Stimulated activated CD4-positive, alpha-beta T cell treated with anti-CD3 and anti-CD28 coated beads, Interleukin-2, amount 100 ng/mL, for 4 hours (primary cell): ENCODE results near the gene ZNF569.
"Not testable (repeated sequence)": the region's sequence is repeated elsewhere in the genome, so short reads cannot be mapped to it uniquely, and the experiment has no call there.

Experiments used
- DNase-seq: peaks from one replicate; pipeline ENCODE4 v3.0.0-alpha.2; 2020; ENCODE audit warnings: low read depth

ZNF569 gene

DNA sequence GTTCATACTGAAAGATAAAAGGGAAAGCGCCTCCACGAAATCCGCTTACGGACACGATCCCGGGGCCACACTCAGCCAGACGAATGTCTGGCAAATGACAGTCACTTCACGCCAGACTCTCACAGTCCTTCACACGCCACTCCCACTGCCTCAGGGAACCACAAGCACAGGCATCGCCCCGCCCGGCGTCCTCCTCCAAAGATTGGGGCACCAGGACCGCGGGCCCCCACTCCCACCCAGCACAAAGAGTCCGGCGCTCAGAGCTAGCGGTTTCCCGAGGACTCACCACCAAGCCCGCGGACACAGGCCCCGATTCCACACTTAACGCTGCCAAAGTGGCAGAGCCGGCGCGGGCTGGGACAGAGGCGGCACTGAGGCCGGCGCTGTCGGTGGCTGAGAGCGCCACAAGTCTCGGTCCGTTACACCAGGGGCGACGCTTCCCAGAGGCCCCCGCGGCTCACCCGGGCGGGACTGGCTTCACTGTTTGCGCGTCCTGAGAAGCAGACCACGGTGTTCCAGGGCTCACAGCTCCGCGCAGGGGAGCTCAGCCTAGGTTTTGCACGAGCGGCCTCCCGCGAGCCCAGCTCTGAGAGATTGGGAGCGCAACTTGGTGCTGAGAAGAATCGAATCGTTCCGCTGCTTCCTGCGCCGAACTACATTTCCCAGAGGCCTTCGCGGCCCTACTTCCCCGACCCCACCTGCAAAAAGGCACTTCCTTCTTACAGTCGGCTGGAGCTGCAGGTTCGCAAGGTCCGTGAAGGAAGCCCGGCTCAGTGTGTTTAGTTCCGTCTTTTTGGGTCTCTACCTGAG is at the start of gene ZNF569:
ZNF569 (minus strand) TSS at position 647 of the 810 bp plus-strand sequence. CDS start 22,523 bp downstream, outside the sequence.
- DNase-seq = peak; percentile 84

DNA sequence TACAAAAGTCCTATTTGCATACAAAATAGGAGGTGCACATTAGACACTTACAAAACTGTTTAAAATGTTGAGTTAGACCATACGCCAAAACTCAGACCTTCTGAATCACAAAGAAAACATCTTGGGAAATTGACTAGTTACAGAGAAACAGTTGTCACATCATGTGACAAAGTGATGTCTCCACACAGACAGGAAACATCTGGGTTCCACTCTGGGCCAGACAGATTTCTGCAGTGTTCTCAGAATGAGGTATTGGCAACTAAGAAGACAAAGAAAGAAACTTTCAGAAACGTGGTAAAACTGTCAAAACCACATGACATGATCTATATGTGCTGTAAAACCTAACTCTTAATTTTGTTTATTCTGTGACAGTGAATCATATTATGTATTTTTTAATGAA is 46.2 kb upstream of the ZNF569 start:
- DNase-seq = no peak

DNA sequence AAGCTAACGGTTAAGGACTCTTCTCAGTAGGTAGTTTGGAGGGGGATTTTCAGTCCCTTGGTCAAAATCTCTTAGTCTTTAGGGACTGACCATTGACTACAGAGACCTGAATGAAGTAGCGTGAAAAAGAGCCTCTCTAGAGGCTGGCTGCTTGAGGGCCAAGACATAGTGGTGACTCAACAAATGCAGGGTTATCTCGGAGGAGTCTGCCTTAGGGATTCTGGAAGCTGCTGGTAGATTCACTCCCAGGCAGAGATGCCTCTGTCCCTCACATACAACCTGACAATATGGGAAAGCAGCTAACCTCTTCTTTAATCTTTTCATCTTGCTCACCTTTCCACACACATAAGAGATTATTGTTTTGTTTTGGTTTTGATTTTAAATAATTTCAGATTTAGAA is 44.6 kb upstream of the ZNF569 start:
- DNase-seq = no peak

DNA sequence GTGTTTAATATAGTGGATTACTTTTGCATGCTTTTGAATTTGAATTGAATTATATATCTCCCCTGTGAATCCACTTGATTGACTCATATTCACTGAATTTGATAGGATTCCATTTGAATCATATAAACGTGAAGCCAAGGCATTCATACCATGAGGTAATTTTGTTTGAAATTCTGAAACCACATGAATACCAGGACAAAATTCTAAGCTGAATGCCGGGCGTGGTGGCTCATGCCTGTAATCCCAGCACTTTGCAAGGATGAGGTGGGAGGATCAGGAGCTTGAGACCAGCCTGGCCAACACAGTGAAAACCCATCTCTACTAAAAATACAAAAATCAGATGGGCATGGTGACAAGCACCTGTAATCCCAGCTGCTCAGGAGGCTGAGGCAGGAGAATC is 43.9 kb upstream of the ZNF569 start:
- no peak for DNase-seq

- DNase-seq = no peak
These were observed 39.9 kb upstream of the ZNF569 start for GRCh38 chr19:37507167-37507464.

- peak; percentile 69 for DNase-seq
These were observed 39.3 kb upstream of the ZNF569 start, which contains the start of gene ZNF793 for GRCh38 chr19:37506387-37507166. Gene ZNF793 (plus strand): TSS chr19:37506939. CDS start chr19:37523440, 16,501 bp downstream.

DNA sequence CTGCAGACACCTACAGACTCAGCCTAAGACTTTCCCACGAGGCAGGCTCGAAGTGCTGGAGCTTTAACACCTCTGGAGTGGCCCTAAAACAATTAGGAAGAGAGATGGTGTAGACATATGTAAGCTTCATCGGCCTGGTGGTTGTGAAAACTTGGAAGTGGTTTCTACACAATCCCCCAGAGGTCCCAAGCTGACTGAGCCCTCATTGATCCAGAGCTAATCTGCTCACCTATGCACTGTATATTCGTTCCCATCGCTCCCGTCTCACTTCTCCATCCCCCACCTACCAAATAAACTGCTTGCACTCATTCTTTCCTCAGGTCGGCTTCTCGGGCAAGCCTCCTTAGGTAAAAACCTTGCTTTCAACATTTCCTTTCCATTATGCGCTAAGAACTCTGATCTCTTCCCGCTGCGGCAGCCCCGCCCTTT is 38.7 kb upstream of the ZNF569 start:
- DNase-seq = peak; percentile 77

DNA sequence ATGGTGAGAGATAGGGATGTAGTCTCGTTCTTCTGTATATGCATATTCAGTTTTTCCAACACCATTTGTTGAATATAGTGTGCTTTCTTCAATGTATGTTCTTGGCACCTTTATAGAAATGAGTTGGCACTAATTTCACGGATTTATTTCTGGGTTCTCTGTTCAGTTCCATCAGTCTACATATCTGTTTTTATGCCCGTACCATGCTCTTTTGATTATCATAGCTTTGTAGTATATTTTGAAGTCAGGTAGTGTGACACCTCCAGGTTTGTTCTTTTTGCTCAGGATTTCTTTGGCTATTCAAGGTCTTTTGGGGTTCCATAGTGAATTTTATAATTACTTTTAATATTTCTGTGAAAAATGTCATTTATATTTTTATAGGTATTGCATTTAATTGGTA is 25.0 kb upstream of the ZNF569 start:
- DNase-seq = no peak

GRCh38 chr19:37484406-37485168 is 17.3 kb upstream of the ZNF569 start:
- no peak for DNase-seq

DNA sequence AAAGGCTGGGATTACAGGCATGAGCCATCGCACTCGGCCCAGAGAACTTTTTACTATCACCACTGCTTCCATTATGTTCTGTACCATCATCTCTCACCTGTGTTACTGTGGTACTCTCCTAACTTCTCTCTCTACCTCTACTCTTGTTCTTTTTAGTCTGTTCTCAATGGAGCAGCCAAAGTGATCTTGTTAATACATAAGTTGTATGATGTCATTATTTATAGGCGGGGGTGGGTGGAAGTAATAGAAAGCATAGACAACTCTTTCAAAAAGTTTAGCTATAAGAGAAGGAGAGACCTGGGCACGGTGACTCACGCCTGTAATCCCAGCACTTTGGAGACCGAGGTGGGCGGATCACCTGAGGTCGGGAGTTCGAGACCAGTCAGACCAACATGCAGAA is 4.9 kb upstream of the ZNF569 start:
- DNase-seq = no peak

- no peak for DNase-seq
These were observed 3.0 kb upstream of the ZNF569 start for GRCh38 chr19:37470216-37470615.

- DNase-seq = peak; percentile 81
These were observed 1.9 kb upstream of the ZNF569 start, which contains the start of gene ZNF570 for GRCh38 chr19:37468961-37469777. Gene ZNF570 (plus strand): TSS chr19:37469356. CDS start chr19:37470355, 999 bp downstream.

DNA sequence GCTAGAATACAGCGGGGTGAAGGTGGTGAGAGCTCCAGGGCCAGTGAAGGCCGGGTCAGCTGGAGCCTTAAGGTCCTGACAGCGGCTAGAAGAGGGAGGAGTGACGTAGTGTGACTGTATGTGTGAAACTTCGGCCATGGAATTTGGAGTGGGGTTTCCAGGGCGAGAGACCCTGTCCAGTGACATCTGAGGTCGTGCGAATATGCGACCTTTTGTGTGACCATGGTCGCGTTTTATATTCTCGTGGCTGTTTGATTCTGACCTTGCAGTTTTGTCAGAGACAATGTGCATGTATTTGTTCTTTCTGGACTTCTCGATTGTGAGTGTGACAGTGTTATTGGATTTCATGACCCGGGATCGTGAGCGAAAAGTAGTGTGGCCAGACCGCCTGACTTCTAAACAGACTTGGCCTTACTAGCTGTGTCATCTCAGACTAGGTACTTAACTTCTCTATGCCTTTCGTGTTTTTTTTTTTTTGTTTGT is 405 bp upstream of the ZNF569 start:
- DNase-seq = no peak

- no peak for DNase-seq
These were observed 907 bp downstream of the ZNF569 start for GRCh38 chr19:37466277-37466797.

- no peak for DNase-seq
These were observed 14.6 kb downstream of the ZNF569 start for GRCh38 chr19:37452500-37453245.

DNA sequence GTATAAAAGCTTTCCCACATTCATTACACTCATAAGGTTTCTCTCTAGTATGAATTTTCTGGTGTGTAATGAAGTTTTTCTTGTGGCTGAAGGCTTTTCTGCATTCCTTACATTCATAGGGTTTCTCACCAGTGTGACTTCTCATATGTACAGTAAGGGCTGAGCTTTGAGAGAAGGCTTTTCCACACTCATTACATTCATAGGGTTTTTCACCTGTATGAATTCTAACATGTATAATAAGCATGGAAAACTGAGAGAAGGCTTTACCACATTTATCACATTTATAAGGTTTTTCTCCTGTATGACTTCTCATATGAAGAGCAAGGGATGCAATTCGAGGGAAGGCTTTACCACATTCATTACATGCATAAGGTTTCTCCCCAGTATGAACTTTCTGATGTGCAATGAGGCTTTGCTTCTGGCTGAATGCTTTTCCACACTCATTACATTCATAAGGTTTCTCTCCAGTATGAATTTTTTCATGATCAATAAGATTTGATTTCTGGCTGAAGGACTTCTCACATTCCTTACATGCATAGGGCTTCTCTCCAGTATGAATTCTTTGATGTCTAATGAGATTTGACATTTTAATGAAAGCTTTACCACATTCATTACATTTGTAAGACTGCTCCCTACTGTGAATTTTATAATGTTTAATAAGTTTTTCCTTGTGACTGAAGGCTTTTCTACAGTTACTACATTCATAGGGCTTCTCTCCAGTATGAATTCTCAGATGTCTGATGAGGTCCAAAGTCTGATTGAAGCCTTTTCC is 53.7 kb downstream of the ZNF569 start:
- no peak for DNase-seq

DNA sequence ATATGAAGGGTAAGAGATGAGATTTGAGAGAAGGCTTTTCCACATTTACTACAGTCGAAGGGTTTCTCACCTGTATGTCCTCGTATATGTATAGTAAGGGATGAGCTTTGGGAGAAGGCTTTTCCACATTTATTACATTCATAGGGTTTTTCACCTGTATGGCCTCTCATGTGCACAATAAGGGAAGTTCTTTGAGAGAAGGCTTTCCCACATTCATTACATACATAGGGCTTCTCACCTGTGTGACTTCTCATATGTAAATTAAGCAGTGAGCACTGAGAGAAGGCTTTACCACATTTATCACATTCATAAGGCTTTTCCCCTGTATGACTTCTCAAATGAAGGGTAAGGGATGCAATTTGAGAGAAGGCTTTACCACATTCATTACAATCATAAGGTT is 54.5 kb downstream of the ZNF569 start:
- DNase-seq = no peak

DNA sequence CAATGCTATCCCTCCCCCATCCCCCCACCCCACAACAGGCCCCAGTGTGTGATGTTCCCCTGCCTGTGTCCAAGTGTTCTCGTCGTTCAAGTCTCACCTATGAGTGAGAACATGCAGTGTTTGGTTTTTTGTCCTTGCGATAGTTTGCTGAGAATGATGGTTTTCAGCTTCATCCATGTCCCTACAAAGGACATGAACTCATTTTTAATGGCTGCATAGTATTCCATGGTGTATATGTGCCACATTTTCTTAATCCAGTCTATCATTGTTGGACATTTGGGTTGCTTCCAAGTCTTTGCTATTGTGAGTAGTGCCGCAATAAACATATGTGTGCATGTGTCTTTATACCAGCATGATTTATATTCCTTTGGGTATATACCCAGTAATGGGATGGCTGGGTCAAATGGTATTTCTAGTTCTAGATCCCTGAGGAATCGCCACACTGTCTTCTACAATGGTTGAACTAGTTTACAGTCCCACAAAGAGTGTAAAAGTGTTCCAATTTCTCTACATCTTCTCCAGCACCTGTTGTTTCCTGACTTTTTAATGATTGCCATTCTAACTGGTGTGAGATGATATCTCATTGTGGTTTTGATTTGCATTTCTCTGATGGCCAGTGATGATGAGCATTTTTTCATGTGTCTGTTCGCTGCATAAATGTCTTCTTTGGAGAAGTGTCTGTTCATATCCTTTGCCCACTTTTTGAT is 61.0 kb downstream of the ZNF569 start:
- DNase-seq = not testable (repeated sequence)

DNA sequence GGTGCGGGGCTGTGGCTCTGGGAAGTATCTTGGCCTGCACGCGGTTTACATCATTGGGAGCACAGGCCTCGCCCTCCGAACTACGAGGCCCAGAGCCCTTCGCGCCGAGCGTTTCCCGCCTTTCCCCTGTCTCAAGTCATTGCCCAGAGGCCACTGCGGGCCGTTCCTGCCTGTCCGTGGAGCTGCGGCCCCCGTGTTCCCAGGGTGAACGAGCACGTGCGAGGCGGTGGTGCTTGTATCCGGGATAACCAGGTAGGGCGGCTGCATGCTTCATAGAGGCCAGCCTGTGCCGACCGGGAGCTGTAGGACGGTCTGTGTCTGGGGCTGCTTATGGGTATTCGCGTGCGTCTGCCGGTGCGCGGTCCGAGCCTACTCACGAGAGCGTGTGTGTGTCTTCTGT is 63.8 kb downstream of the ZNF569 start:
- no peak for DNase-seq
